H9 (cell line): ENCODE measurements around the gene DECR2. TPM values are rescaled to one million over a fixed set of nuclear protein-coding genes. Genes with fewer than 3 reads are reported as not detected.

Source experiments
- DNase-seq: peaks from one replicate; pipeline ENCODE4 v3.0.0-alpha.2; 2017
- H2AFZ ChIP-seq: one replicate; pipeline ENCODE4 v1.6.1; 2013; ENCODE audit warnings: mild to moderate bottlenecking, low read length, control low read depth, moderate library complexity
- H2AK5ac ChIP-seq: 2 replicates; pipeline ENCODE4 v1.6.1; 2013; ENCODE audit warnings: low read length, control low read depth, mixed read lengths; ENCODE audit not compliant: insufficient read length
- H2BK120ac ChIP-seq: one replicate; pipeline ENCODE4 v1.6.1; 2013; ENCODE audit warnings: low read depth, mild to moderate bottlenecking, low read length, control low read depth, inconsistent platforms; ENCODE audit not compliant: poor library complexity, severe bottlenecking
- H2BK12ac ChIP-seq: 2 replicates; pipeline ENCODE4 v1.6.1; 2013; ENCODE audit warnings: low read length, control low read depth, mixed read lengths, low read depth; ENCODE audit not compliant: insufficient read length
- H2BK15ac ChIP-seq: 2 replicates; pipeline ENCODE4 v1.6.1; 2013; ENCODE audit warnings: low read depth, low read length, control low read depth
- H2BK20ac ChIP-seq: one replicate; pipeline ENCODE4 v1.6.1; 2013; ENCODE audit warnings: low read depth, mild to moderate bottlenecking, low read length, control low read depth, inconsistent platforms; ENCODE audit not compliant: poor library complexity, severe bottlenecking
- H2BK5ac ChIP-seq: 2 replicates; pipeline ENCODE4 v1.6.1; 2013; ENCODE audit warnings: low read length, control low read depth, mixed read lengths; ENCODE audit not compliant: insufficient read length
- H3K14ac ChIP-seq: 2 replicates; pipeline ENCODE4 v1.6.1; 2013; ENCODE audit warnings: low read length, control low read depth; ENCODE audit not compliant: insufficient read depth
- H3K18ac ChIP-seq: 2 replicates; pipeline ENCODE4 v1.6.1; 2013; ENCODE audit warnings: low read depth, mild to moderate bottlenecking, mixed read lengths, low read length, control low read depth; ENCODE audit not compliant: insufficient read length
- H3K23ac ChIP-seq: 2 replicates; pipeline ENCODE4 v1.6.1; 2013; ENCODE audit warnings: low read length, control low read depth, mixed read lengths, low read depth; ENCODE audit not compliant: insufficient read length
- H3K23me2 ChIP-seq: 2 replicates; pipeline ENCODE4 v1.6.1; 2013; ENCODE audit warnings: low read depth, mild to moderate bottlenecking, mixed read lengths, low read length, control low read depth; ENCODE audit not compliant: insufficient read length, poor library complexity, severe bottlenecking
- H3K27ac ChIP-seq: 2 replicates; pipeline ENCODE4 v1.5.1; 2013; ENCODE audit warnings: low read length, control low read depth, mixed read lengths, low read depth; ENCODE audit not compliant: insufficient read length
- H3K27me3 ChIP-seq: 2 replicates; pipeline ENCODE4 v1.6.1; 2013; ENCODE audit warnings: low read length, control low read depth, inconsistent platforms; ENCODE audit not compliant: insufficient read depth
- H3K4ac ChIP-seq: 2 replicates; pipeline ENCODE4 v1.6.1; 2013; ENCODE audit warnings: low read depth, mild to moderate bottlenecking, control low read depth, inconsistent platforms, low read length, moderate library complexity
- H3K4me1 ChIP-seq: 2 replicates; pipeline ENCODE4 v1.6.1; 2013; ENCODE audit warnings: low read length, control low read depth, inconsistent platforms; ENCODE audit not compliant: insufficient read depth
- H3K4me2 ChIP-seq: 2 replicates; pipeline ENCODE4 v1.6.1; 2013; ENCODE audit warnings: low read length, control low read depth, mixed read lengths; ENCODE audit not compliant: insufficient read length, insufficient read depth
- H3K56ac ChIP-seq: 2 replicates; pipeline ENCODE4 v1.6.1; 2013; ENCODE audit warnings: low read depth, mild to moderate bottlenecking, mixed read lengths, low read length, control low read depth; ENCODE audit not compliant: insufficient read length
- H3K79me1 ChIP-seq: 2 replicates; pipeline ENCODE4 v1.6.1; 2013; ENCODE audit warnings: low read depth, mild to moderate bottlenecking, moderate library complexity, low read length, control low read depth, inconsistent platforms; ENCODE audit not compliant: insufficient read depth, poor library complexity, severe bottlenecking
- H3K79me2 ChIP-seq: 2 replicates; pipeline ENCODE4 v1.6.1; 2013; ENCODE audit warnings: low read length, control low read depth, inconsistent platforms; ENCODE audit not compliant: insufficient read depth
- H3K9ac ChIP-seq: 2 replicates; pipeline ENCODE4 v1.6.1; 2013; ENCODE audit warnings: low read length, control low read depth, mixed read lengths; ENCODE audit not compliant: insufficient read length; ENCODE audit errors: extremely low read depth
- H3K9me3 ChIP-seq: one replicate; pipeline ENCODE4 v1.6.1; 2013; ENCODE audit warnings: low read depth, low read length, inconsistent platforms; ENCODE audit not compliant: control insufficient read depth
- H3T11ph ChIP-seq: one replicate; pipeline ENCODE4 v1.6.1; 2013; ENCODE audit warnings: mild to moderate bottlenecking, low read length, control low read depth, inconsistent platforms
- H4K20me1 ChIP-seq: one replicate; pipeline ENCODE4 v1.6.1; 2013; ENCODE audit not compliant: control insufficient read depth, insufficient read length, insufficient read depth
- H4K5ac ChIP-seq: 2 replicates; pipeline ENCODE4 v1.6.1; 2013; ENCODE audit warnings: low read depth, mild to moderate bottlenecking, mixed read lengths, low read length, control low read depth; ENCODE audit not compliant: insufficient read length
- H4K8ac ChIP-seq: replicated peaks from 2 replicates; pipeline ENCODE4 v1.6.1; 2013; ENCODE audit warnings: low read length, control low read depth, mixed read lengths, low read depth; ENCODE audit not compliant: insufficient read length
- H4K91ac ChIP-seq: 2 replicates; pipeline ENCODE4 v1.6.1; 2013; ENCODE audit warnings: low read depth, mild to moderate bottlenecking, moderate library complexity, mixed read lengths, low read length, control low read depth; ENCODE audit not compliant: insufficient read length
- H3K27ac Mint-ChIP-seq, 3 experiments: 2 replicates in 2 of 3; 3 replicates in 1 of 3; pipeline ENCODE4 v1.8.0; 2020 to 2021; ENCODE audit warnings: mixed read lengths in 3 of 3, mild to moderate bottlenecking in 1 of 3, moderate library complexity in 1 of 3
- H3K27me3 Mint-ChIP-seq: 2 replicates; pipeline ENCODE4 v1.8.0; 2021; ENCODE audit warnings: low read depth, mild to moderate bottlenecking, moderate library complexity, mixed read lengths
- H3K36me3 Mint-ChIP-seq, 3 experiments: 2 replicates in 2 of 3; 3 replicates in 1 of 3; pipeline ENCODE4 v1.8.0; 2020 to 2021; ENCODE audit warnings: low read depth in 3 of 3, mixed read lengths in 3 of 3; ENCODE audit not compliant: insufficient read depth in 1 of 3
- H3K4me1 Mint-ChIP-seq, 2 experiments: 2 replicates each; pipeline ENCODE4 v1.8.0; 2020; ENCODE audit warnings: mixed read lengths in 2 of 2
- H3K4me3 Mint-ChIP-seq, 2 experiments: 2 replicates in 1 of 2; 3 replicates in 1 of 2; pipeline ENCODE4 v1.8.0; 2020 to 2021; ENCODE audit warnings: mild to moderate bottlenecking in 2 of 2, mixed read lengths in 2 of 2, moderate library complexity in 1 of 2
- H3K9me3 Mint-ChIP-seq, 2 experiments: 2 replicates in 1 of 2; 3 replicates in 1 of 2; pipeline ENCODE4 v1.8.0; 2020; ENCODE audit warnings: mild to moderate bottlenecking in 2 of 2, mixed read lengths in 2 of 2, moderate library complexity in 1 of 2
- CTCF ChIP-seq: fragments of 200-600 bp; sonication (generic); conservative IDR thresholded peaks from 3 replicates; pipeline ENCODE4 v1.8.0; 2021; ENCODE audit warnings: antibody characterized with exemption, mild to moderate bottlenecking
- WGBS: extraction: QIAGEN DNeasy Blood & Tissue Kit; methylation state at CpG from one replicate; pipeline ENCODE4 v1.1.7; 2013; ENCODE audit warnings: missing lambda C conversion rate, low lambda C conversion rate, mixed read lengths; ENCODE audit not compliant: insufficient read length; ENCODE audit errors: extremely low coverage; 5-methylcytosine and 5-hydroxymethylcytosine counted together
- total RNA-seq: library from RNA; stranded (reverse); gene quantifications from 2 replicates; pipeline ENCODE4 v1.2.1, GENCODE V29; 2021

DECR2 gene
- total RNA-seq, 1 experiment from 2014 or later: 39.3 TPM

GRCh38 chr16:366476-366875 is 35.2 kb upstream of the DECR2 start:
- no peak for TF ChIP-seq CTCF
- Histone ChIP-seq H3K27ac (no peak overlapping the region), H2BK120ac (no peak overlapping the region), H4K91ac (no peak overlapping the region), H3K14ac (no peak overlapping the region), H3K9me3 (no peaks in the 10 kb centered on the region), H2BK5ac (no peak overlapping the region), H4K8ac (no peak overlapping the region), H4K20me1 (no peaks in the 10 kb centered on the region), H3K4me2 (no peak overlapping the region), H3K79me1 (no peaks in the 10 kb centered on the region), H3K56ac (no peak overlapping the region), H3K79me2 (no peaks in the 10 kb centered on the region), H2BK20ac (no peak overlapping the region), H2BK12ac (no peak overlapping the region), H4K5ac (no peak overlapping the region), H2AFZ (no peak overlapping the region), H2BK15ac (no peak overlapping the region), H3T11ph (no peak overlapping the region), H3K9ac (no peak overlapping the region), H3K23ac (no peak overlapping the region), H3K27me3 (no peaks in the 10 kb centered on the region), H2AK5ac (no peak overlapping the region), H3K4ac (no peak overlapping the region), H3K4me1 (no peaks in the 10 kb centered on the region), H3K18ac (no peak overlapping the region), H3K23me2 (no peaks in the 10 kb centered on the region)
- Mint-ChIP-seq H3K4me1 (peaks cover 14 to 22% of the 10 kb centered on the region in 2 experiments), H3K27me3 (peaks cover 9% of the 10 kb centered on the region), H3K4me3 (no peak overlapping the region), H3K9me3 (no peaks in the 10 kb centered on the region), H3K27ac (no peak overlapping the region), H3K36me3 (peaks cover 3 to 32% (median 29%) of the 10 kb centered on the region in 3 experiments; a peak in 6 of 7 replicates)
- no CpG with 5 or more reads among the region's 10 CpGs for WGBS
- DNase-seq: no peak
